Hematopoietic multipotent progenitor cell treated with erythropoietin and hydrocortisone succinate and interleukin-3 and kit ligand, for 6 days (in vitro differentiated cells): ENCODE data around the gene SERPING1.

Experiments used
- DNase-seq: peaks from one replicate; pipeline ENCODE4 v3.0.0-alpha.2; 2015

Gene SERPING1

DNA sequence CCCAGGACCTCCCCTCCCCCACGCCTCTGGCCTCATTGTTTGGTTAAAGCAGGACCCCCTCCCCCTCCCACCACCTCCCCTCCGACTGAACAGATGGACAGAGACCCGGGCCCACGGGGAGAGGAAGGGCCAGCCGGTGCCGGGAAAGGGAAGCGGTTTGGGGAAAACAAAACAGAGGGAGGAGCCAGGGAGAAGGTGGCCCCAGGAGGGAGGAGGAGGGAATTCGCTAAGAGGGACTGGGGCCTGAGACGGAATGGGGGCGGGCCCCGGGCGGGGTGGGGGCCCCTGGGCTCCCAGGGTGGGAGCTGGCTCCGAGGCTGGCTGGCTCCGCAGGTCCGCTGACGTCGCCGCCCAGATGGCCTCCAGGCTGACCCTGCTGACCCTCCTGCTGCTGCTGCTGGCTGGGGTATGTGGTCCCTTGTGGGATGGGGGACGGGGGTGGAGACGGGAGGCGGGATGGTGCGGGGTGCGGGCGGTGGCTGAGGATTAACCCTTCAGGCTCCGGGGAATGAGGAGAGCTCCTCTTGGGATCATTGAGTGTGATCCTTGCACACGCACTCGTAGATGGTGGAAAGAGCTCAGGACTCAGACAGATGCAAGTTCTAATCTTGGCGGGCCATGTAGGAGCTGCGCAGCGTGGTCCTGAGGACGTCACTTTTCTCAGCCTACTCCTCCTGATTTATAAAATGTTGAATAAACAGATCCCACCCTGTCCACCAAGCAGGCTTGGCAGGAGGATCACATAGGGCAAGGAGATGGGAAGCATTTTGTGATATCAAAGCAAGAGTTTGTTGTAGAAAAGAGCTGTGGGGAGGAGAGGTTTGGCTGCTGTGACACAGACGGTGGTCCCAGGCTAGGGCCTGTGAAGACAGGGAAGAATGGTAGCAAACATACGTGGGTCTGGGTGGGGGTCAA lies 688 bp downstream of the SERPING1 start:
- DNase-seq, result no peak

DNA sequence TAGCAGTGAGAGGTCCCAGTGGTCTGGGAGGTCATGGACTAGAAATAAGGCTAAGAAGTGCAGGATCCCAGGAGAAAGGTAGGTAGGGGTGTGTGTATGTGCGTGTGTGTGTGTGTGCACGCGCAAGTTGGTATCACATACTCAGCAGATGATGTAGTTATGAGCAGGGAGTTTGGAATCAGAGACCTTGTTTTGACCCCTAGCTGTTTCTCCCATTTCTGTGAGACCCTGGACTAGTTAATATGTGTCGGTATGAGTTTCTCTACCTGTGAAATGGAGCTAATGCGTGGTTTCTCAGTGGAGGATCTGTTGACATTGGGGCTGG lies 1.3 kb downstream of the SERPING1 start:
- DNase-seq, result no peak

DNA sequence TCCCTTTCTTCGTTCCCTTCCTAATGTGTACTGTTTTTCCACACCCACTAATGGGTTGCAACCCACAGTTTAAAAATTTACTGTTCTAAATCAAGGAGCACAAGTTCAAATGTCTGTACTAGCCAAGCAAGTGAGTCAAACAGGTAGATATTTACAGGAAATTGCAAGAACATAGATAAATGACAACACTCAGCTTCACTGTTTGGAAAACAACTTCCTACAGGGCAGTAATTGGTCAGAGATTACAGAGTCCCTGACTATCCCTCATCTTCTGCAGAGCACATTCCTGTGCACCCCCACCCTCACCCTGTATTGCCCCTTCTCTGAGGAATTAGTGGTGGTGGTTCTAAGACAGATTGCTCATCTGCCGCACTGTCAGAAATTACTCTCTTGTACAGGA lies 1.9 kb downstream of the SERPING1 start:
- DNase-seq, result no peak

DNA sequence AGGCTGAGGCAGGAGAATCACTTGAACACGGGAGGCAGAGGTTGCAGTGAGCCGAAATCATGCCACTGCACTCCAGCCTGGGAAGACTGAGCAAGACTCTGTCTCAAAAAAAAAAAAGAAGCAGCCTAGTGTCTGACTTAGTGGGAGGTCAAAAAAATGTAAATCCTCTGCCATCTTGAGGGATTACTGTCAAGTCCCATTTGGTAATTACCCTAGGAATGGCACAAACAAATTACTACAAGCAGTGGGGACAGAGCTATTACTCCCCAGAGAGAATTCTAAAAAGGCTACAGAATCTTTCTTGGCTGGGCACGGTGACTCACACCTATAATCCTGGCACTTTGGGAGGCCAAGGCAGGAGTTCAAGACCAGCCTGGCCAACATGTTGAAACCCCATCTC lies 3.8 kb downstream of the SERPING1 start:
- no peak for DNase-seq

DNA sequence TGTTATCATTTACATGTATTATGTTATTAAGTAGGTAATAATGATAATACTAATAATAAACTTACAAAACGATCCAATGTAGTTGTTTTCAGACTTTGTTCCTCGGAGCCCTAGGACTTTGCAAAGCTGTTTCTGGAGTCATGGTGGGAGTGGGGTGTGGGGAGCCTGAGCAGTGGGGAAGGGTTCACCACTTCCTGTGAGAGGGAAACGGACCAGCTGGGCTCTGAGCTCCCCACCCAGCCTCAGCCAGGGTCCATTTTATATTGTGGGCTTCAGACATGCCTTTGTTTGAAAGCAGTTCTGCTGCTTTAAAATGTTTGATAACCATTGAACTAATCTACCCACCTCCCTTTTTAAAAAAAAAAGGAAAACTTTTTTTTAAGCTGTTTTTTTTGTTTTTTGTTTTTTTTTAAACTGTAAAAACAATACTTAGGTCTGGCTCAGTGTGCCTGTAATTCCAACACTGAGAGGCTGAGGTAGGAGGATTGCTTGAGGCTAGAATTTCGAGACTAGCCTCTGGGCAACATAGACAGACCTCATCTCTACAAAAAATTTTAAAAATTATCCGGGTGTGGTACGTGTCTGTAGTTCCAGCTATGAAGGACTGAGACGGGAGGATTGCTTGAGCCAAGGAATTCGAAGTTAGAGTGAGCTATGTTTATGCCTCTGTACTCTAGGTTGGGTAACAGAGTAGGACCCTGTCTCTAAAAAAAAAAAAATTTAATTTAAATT lies 7.0 kb downstream of the SERPING1 start:
- DNase-seq, result peak; percentile 78

DNA sequence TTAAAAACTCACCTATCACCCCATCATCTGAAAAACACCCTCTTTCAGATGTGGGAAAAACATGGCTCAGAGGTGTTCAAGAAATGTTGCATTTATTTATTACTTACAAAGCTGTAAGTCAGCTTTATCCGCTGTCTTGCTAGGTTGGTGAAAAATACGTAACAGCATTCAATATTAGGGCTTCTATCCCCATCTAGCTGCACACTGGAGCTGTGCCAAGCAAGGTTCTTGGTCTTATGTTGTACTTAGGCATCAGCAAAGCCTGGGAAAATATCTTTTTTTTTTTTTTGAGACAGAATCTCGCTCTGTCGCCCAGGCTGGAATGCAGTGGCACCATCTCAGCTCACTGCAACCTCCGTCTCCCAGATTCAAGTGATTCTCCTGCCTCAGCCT lies 7.5 kb downstream of the SERPING1 start:
- peak; percentile 54 for DNase-seq

DNA sequence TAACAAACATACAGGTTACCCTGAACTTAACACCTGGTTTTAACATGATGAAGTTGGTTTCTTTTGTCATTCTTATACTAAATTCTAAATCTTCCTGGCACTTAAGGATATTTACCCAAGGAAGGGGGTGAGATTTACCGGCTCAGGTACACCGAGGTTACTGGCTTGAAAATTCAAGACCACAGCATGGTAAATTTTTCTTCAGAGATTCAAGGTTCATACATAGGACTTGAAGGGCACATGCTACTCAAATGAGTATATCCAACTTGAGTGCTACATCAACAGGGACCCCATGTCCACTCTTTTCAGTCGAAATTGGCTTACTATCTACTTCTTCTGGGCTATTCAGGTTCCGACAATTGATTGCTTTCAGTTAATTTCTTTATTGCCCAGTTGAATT lies 12.7 kb downstream of the SERPING1 start:
- DNase-seq, result no peak

DNA sequence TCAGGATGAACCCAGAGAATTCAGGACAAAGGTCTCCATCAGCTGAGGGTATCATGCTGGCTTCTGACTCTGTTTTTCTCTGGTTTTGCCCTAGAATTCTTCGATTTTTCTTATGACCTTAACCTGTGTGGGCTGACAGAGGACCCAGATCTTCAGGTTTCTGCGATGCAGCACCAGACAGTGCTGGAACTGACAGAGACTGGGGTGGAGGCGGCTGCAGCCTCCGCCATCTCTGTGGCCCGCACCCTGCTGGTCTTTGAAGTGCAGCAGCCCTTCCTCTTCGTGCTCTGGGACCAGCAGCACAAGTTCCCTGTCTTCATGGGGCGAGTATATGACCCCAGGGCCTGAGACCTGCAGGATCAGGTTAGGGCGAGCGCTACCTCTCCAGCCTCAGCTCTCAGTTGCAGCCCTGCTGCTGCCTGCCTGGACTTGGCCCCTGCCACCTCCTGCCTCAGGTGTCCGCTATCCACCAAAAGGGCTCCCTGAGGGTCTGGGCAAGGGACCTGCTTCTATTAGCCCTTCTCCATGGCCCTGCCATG lies 16.8 kb downstream of the SERPING1 start:
- no peak for DNase-seq

DNA sequence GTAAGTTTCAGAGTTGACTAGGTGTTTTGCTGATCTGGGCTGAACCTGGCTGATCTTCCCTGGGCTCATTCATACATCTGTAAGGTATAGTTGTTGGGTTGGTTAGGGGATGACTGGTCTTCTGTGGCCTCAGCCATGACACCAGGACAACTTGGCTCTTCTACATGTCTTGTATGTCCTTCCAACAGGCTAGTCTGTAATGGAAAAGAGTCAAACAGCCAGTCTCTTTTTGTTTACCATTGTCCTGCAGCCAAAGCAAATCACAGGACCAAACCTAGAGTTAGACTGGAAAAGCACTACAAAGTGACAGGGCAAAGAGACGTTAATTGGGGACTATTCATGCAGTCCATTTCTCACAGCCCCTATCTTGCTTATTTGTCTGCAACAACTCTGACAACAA lies 17.8 kb downstream of the SERPING1 start:
- DNase-seq, result no peak

DNA sequence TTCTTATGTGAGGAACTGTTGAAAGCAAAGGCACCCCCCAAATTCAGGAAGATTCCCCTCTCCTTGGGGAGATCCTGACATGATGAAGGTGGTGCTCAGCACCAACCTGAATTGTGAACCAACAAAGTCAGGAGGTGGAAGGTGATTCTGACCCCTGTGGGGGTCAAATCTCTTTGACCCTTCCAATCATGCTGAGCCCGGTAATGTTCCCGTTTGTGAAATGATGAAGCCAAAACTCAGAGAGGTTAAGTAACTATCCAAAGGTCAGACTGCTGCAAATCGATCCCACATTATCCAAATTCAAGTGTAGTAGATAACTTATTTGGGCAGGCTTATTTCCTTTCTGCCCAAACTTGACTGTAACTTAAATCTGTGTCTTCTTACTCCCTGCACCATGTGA lies 19.1 kb downstream of the SERPING1 start:
- no peak for DNase-seq

DNA sequence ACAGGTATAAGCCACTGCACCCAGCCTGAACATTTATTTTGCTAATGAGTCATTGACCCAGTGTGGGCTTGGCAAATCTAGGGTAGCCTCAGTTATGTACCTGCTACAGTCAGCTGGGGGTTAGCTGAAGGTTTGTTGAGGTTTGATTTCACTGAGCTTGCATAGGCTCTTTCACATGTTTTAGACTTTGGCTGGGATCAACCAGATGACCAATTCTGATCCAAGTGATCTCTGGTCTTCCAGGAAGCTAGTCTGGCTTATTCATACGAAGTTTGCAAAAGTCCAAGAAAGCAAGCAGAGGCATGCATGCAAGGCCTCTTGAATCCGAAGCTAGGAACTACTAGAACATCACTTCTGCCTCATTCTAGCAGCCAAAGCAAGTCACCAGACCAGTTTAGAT lies 21.0 kb downstream of the SERPING1 start:
- DNase-seq, result no peak

DNA sequence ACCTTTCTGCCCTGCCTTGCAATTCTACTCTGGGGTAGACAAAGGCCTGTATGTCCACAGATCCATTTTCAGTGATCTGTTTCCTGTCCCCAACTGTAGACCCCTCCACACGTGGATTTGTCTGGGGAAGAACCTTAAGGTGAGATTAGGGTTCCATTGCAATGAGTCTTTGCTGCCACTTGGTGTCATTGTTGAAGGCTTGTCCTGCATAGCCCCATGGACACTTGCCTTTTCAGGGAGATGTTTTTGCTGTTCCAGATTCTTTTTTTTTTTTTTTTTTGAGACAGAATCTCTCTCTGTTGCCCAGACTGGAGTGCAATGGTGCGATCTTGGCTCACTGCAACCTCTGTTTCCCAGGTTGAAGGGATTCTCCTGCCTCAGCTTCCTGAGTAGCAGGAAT lies 21.8 kb downstream of the SERPING1 start:
- no peak for DNase-seq

DNA sequence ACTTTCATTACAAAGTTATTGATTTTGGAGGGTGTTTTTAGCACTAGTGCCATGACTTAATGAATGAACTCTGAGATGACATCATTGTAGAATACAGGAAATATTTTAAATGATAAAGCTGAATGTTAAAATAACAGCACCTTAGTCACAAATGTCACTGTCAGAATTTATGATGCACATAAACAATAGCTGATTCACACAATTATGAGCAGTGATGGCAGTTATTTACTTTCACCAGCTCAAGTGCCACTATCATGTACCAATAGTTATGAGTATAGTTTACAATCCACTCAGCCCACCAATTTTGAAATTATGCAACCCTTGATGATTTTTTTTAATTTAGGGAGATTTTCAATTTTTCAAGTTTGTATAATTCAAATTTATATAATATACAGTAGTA lies 23.0 kb downstream of the SERPING1 start:
- DNase-seq, result no peak

DNA sequence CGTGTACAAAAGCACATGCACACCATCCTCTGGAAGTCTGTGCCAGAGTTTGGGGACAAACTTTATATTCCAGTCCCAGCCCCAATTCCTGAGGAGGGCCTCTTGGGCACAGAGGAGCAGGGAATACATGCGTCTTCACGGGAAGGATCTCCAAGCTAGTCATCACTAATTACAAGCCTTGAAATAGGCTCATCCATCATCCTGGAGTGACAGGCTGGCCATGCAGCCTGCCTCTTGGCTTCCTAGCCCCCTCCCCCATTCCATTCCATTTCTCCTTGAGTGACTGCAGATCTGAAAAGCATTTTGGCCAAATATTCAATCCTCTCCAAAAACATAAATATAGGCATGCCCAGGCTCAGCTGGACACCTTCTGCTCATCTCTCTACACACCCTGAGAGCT lies 24.8 kb downstream of the SERPING1 start:
- DNase-seq, result no peak

DNA sequence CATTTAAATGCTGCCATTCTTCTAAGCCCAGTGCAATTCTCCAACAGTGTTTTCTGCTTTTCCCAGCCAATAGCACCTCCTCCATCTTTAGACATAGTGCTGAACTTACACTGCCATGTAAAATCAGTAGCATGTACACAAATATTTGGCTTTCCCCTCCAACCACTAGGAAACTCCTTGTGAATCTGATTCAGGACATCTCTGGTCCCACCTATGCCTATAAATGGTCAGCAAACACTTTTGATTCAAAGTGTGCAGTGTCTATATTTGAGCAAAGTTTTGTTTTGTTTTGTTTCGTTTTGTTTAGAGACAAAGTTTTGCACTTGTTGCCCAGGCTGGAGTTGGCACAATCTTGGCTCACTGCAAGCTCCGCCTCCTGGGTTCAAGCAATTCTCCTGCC lies 27.4 kb downstream of the SERPING1 start:
- no peak for DNase-seq

DNA sequence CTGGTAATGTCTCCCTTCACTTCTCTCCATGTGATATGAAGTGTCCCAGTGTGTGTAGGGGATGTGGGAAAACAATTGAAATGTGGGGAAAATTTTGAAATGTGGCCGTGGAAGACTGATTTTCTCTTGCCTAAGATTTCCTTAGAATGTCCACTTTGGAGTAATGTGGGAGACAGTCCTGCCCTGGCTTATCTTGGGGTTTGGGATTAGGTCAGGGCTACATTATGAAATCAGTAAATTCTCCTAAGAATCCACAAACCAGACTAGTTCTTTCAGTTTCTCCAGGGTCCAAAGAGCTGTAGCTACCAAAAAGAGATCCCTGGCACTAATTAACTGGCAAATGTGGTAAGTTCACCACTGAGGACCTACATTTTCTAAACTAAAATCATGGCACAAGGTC lies 29.4 kb downstream of the SERPING1 start:
- DNase-seq, result no peak

DNA sequence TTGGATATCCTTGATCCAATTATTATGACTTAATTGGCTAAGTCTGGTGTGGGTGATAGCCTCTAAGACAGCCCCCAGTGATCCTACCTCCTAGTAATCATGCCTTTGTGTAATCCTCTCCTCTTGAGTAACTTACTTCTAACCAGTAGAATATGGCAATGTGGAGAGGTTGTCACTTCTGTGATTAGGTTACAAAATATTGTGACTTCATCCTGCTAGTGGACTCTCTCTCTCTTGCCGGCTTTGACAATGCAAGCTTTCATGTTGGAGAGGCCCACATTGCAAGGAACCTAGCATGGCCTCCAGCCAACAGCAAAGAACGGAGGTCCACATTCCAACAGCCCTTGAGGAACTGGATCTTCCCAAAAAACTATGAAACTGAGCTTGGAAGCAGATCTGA lies 32.7 kb downstream of the SERPING1 start:
- no peak for DNase-seq

DNA sequence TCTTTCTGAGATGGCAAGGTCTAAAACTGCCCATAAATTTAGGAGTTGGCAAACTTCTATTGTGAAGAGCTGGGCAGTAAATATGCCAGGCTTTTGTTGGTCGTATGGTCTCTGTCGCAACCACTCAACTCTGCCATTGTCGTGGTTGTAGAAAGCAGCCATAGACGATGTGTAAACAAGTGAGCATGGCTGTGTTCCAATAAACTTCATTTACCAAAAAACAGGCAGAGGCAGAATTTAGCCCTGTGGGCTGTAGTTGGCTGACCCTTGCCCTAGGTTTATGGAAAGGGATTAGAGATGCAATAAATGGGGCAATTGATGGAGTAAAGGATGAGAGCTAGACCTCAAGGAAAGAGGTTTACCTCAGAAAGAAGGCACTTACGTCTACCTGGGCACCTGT lies 34.6 kb downstream of the SERPING1 start:
- DNase-seq, result no peak

DNA sequence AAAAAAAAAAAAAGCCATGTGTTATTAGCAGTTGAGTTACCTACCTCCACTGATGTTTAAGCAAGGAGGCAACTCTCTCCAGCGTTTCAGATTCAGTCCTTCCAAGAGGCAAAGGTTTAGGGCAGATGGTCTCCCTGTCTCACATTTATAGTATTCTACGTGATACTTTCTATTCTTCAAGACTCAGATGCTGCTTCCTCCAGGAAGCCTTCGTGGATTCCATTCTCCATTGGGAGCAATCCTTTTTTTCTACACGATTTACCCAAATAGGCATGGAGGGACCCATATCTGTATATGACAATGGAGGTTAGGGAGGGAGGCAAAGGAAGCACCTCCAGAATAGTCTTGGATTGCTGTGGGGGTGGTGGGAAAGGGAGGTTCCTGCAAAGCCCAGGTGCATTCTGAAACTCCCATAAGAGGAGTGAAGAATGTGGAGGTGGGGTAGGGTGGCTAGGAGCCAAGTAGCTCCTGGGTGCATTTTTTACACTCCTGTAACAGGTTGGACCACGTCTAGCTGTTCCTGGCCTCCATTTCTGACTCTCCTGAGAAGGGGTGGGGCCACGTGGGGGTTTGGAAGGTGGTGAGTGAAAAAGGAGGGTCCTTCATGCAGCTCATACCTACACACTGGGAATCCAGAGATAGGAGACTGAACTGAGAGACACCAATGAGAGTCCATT lies 36.0 kb downstream of the SERPING1 start:
- no peak for DNase-seq

DNA sequence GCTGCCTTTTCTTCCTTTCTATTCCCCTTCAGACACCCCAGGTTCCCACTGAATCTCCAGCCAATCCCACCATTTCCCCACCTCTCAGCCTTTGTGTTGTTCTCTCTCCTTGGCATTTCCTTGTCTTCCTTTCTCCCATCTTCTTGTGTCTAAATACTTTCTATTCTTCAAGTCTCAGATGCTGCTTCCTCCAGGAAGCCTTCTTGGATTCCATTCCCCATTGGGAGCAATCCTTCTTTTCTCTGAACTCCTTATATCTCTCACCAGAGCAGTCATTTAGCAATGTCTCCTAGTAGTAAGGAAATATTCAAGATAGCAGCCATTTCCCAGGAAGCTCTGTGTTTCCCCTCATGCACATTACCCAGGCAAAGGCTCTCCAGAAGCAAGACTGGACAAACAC lies 36.8 kb downstream of the SERPING1 start:
- DNase-seq, result no peak

DNA sequence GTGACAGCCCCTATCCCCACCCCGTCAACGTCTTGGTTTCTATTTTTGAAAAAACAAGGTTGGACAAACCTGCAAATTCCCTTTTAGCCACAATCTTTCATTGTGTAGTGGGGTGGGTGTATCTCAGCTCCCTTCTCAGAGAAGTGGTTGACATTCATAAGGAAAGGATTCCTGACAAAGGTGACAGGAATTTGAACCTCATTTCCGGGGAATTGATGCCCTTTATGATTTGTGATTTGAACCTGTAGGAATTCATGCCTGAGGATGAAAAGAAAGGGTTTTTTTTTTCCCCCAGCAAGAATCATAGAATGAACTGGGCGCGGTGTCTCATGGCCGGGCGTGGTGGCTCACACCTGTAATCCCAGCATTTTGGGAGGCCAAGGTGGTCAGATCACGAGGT lies 37.8 kb downstream of the SERPING1 start:
- no peak for DNase-seq

DNA sequence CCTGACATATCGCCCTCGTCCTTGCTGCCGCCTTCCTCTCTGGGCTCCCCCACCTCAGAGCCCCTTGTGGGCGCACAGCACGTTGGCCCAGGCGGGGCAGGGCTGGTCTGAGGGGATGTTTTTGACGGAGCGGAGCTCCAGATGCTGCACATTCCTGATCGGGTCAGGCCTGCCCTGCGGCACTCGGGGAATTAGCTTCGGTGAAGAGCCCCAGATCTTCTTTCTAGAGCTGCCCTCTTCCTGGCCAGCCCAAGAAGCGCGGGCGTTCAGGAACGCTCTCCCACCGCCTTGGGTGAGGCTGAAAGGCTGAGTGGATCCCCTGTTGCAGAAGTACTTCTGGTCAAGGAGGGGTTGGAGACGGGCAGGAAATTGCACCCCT lies 40.1 kb downstream of the SERPING1 start:
- DNase-seq, result peak; percentile 15

DNA sequence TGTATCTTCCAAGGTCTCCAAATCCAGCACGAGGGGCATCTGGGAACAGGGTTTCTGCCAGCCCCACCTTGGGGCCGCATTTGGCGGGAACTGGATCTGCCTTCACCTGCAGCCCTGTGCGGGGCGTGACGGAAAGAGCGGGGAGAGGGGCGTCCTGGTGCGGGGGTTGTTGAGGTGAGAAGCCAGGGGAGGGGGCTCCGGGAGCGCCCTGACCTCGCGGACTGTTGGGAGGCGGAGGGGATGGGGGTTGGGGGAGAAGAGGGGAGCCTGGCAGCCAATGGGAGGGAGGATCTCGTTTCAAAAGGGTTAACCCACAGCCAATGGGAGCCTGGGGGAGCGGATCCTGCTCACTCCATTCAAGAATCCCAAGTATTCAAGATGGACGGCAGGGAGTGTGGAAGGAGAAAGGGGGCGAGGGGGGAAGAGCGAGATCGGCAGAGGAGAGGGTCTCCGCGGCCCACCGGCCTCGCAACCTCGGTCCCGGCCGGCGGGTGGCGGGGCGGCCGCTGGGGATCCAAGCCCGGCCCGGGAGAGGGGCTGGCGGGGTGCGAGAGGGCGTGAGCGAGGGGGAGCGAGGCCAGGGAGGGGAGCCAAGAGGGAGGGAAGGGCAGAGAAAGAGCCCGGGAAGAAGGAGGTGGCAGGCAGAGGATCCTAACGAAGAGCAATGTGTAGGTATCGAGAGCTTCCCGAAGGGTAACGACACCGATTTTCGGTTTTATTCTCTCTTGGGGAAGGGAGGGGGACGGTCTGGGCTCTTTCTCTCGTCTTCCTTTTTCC lies 40.7 kb downstream of the SERPING1 start:
- peak; percentile 72 for DNase-seq
